Activated T-cell treated with anti-CD3 and anti-CD28 coated beads for 24 hours (primary cell): ENCODE data around the gene BEND5.

ENCODE experiments used
- DNase-seq: peaks from one replicate; pipeline ENCODE4 v3.0.0-alpha.2; 2020; ENCODE audit warnings: low read depth

Gene BEND5

GRCh38 chr1:48776393-48777218 is at the start of gene BEND5:
TSS of gene BEND5 (minus strand) at chr1:48776891. CDS start at chr1:48776831, 60 bp downstream.
- peak; percentile 26 for DNase-seq

- no peak for DNase-seq
Measured at GRCh38 chr1:48823168-48823567, 46.5 kb upstream of the BEND5 start.

GRCh38 chr1:48820491-48820890 is 43.8 kb upstream of the BEND5 start:
- no peak for DNase-seq

GRCh38 chr1:48817505-48818114 is 40.9 kb upstream of the BEND5 start:
- DNase-seq: no peak

GRCh38 chr1:48810740-48811139 is 34.0 kb upstream of the BEND5 start:
- no peak for DNase-seq

- DNase-seq: no peak
Measured at GRCh38 chr1:48808496-48808895, 31.8 kb upstream of the BEND5 start.

- no peak for DNase-seq
Measured at GRCh38 chr1:48807554-48808260, 31.0 kb upstream of the BEND5 start.

- no peak for DNase-seq
Measured at GRCh38 chr1:48803474-48803873, 26.8 kb upstream of the BEND5 start.

GRCh38 chr1:48794816-48795215 is 18.1 kb upstream of the BEND5 start:
- no peak for DNase-seq

- no peak for DNase-seq
Measured at GRCh38 chr1:48793863-48794262, 17.2 kb upstream of the BEND5 start.

GRCh38 chr1:48792961-48793360 is 16.3 kb upstream of the BEND5 start:
- DNase-seq: no peak

- DNase-seq: no peak
Measured at GRCh38 chr1:48790397-48790796, 13.7 kb upstream of the BEND5 start.

GRCh38 chr1:48789903-48790302 is 13.2 kb upstream of the BEND5 start:
- no peak for DNase-seq

- no peak for DNase-seq
Measured at GRCh38 chr1:48785869-48786268, 9.2 kb upstream of the BEND5 start.

GRCh38 chr1:48784301-48784700 is 7.6 kb upstream of the BEND5 start:
- no peak for DNase-seq

GRCh38 chr1:48777219-48777895 is 666 bp upstream of the BEND5 start:
- DNase-seq: no peak

GRCh38 chr1:48775831-48776392 is 779 bp downstream of the BEND5 start:
- DNase-seq: no peak

GRCh38 chr1:48773133-48773532 is 3.6 kb downstream of the BEND5 start:
- no peak for DNase-seq

GRCh38 chr1:48772211-48772610 is 4.5 kb downstream of the BEND5 start:
- DNase-seq: no peak

- no peak for DNase-seq
Measured at GRCh38 chr1:48771561-48771960, 5.1 kb downstream of the BEND5 start.

- no peak for DNase-seq
Measured at GRCh38 chr1:48767975-48768510, 8.6 kb downstream of the BEND5 start.

- no peak for DNase-seq
Measured at GRCh38 chr1:48765335-48765734, 11.4 kb downstream of the BEND5 start.
